Measurements from ENCODE around the gene PPAN.

PPAN gene, protein sequence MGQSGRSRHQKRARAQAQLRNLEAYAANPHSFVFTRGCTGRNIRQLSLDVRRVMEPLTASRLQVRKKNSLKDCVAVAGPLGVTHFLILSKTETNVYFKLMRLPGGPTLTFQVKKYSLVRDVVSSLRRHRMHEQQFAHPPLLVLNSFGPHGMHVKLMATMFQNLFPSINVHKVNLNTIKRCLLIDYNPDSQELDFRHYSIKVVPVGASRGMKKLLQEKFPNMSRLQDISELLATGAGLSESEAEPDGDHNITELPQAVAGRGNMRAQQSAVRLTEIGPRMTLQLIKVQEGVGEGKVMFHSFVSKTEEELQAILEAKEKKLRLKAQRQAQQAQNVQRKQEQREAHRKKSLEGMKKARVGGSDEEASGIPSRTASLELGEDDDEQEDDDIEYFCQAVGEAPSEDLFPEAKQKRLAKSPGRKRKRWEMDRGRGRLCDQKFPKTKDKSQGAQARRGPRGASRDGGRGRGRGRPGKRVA
- long read RNA-seq, donor 1, partial matches to known transcripts: 0 of 3 reads
- long read RNA-seq, donor 1, other reads (novel, unspliced or antisense): 0 of 3 reads
- long read RNA-seq, donor 2, transcript PPAN-201 (12 exons, 1,657 nt): major isoform, 5 of 7 reads
- long read RNA-seq, donor 2, partial matches to known transcripts: 0 of 7 reads
- long read RNA-seq, donor 2, other reads (novel, unspliced or antisense): 0 of 7 reads
- long read RNA-seq, donor 3, partial matches to known transcripts: 0 of 2 reads
- long read RNA-seq, donor 3, other reads (novel, unspliced or antisense): 0 of 2 reads
- long read RNA-seq, donor 4, partial matches to known transcripts: 0 of 4 reads
- long read RNA-seq, donor 4, other reads (novel, unspliced or antisense): 0 of 4 reads
- long read RNA-seq, donor 5, transcript PPAN-201 (12 exons, 1,657 nt): major isoform, 10 of 12 reads
- long read RNA-seq, donor 5, partial matches to known transcripts: 0 of 12 reads
- long read RNA-seq, donor 5, other reads (novel, unspliced or antisense): 0 of 12 reads
- long read RNA-seq, donor 6, transcript PPAN-201 (12 exons, 1,657 nt): major isoform, 5 of 7 reads
- long read RNA-seq, donor 6, partial matches to known transcripts: 0 of 7 reads
- long read RNA-seq, donor 6, other reads (novel, unspliced or antisense): 0 of 7 reads
- long read RNA-seq, donor 7: 0 reads
- long read RNA-seq, donor 8, transcript PPAN-201 (12 exons, 1,657 nt): major isoform, 7 of 8 reads
- long read RNA-seq, donor 8, partial matches to known transcripts: 0 of 8 reads
- long read RNA-seq, donor 8, other reads (novel, unspliced or antisense): 0 of 8 reads

DNA sequence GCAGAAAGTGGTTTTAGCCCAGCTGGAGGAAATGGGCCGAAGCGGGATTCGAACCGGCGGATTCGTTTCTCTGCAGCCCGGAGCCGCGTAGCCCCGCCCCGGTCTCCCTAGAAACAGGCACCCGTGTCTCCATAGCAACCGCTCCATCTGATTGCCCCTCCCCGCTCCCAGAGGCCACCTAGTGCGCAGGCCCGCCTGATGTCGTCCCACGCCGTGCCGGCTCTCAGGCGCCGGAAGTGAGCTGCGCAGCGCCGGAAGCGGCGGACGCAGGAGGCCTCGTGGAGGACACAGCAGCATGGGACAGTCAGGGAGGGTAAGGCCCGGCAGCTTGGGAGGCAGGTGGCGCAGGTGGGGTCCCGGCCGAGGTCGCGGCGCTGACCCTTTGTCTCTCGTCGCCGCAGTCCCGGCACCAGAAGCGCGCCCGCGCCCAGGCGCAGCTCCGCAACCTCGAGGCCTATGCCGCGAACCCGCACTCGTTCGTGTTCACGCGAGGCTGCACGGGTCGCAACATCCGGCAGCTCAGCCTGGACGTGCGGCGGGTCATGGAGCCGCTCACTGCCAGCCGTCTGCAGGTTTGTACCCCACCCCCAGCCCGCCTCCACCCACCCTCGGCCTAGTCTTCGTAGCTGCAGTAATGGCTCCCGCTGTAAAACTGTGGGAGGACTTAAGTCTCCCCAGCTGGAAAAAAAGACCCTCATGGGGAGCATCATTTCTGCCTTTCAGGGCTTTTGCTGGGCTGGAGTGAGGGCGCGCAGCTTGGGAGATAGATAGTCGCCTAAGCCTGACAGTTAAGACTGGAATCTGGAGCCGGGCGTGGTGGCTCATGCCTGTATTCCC is at the start of gene PPAN:
Gene PPAN (plus strand): TSS at position 263 of the 837 bp plus-strand sequence. CDS start 33 bp downstream, at position 296.
- peak; percentile 85 for DNase-seq

DNA sequence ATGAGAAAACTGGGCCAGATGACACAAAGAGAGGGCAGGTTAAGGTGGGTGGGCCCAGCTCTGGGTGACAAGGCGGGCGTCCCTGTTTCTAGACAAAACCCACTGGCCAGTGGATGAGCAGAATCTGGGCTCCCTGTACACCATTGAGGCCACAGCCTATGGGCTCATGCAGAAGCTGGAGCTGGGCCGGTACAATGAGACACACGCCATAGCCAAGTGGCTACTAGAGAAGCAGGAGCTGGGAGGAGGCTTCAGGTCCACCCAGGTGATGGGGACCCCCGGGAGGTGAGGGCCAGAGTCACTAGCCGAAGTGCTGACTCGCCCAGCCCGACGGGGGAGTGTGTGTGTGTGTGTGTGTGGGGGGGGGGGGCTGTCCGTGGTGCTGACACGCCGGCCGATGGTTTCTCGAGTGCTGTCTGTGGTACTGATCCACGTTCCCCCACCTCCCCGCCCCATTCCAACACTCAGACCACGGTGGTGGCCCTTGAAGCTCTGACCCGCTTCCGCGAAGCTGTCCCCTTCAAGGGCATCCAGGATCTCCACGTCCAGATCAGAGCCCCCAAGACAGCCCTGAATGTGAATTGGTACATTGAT is 44.3 kb upstream of the PPAN start:
- DNase-seq: no peak

DNA sequence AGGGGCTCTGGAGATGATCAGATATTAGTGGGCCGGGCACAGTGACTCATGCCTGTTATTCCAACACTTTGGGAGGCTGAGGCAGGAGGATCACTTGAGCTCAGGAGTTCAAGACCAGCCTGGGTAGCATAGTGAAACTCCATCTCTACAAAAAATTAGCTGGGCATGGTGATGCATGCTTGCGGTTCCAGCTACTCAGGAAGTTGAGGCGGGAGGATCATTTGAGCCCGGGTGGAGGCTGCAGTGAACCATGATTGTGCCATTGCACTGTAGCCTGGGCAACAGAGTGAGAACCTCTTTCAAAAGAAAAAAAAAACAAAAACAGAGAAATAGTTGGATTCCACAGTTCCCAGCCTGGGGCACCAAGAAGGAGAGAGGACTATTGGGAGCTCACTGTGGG is 38.0 kb upstream of the PPAN start:
- no peak for DNase-seq

DNA sequence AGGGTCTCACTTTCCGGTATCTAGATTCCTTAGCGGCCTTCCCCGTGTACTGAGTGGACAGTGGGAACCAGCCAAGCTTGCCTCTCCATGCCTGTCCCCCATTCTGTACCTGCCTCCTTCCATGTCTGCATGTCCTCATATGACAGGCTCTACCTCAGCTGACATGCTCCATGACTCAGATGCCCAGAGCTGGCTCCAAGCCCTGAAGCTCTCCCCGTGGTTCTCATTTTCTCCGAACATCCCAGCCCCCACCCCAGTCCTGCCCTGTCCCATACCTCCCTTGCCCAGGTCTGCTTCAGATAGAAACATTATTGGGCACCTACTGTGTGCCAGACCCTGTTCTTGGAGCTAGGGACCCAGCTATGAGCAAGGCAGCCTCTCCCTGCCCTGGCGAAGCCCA is 37.1 kb upstream of the PPAN start:
- DNase-seq: no peak

DNA sequence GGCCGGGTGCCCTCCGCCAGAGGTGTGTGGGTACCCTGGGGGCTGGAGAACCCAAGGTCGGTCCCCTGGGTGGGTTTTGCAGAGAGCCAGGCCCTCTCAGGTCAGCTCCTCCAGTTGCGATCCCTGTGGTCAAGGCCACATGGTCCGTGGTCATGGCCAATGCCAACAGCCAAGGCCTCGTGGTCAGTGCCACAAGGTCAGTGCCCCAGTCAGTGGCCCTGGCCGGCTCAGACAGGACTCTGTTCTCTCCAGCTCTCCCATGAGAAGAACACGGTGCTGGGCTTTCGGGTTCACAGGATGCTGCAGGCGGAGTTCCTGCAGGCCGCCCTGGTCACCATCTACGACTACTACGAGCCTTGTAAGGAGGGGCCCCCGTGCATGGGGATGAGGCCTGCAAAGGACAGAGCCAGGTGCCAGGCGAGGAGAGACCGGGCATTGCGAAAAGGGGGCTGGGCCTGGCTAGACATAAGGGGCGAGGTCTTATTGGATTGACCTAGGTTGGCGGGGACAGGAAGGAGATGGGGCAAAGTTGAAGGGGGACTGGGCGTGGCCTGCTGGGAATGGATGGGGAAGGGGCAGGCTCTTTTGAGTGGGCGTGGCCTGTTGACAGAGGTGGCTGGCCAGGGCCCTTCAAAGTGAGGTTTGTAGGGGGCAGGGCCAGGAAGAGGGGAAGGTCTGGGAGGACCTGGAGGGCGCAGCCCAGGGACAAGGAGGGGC is 35.3 kb upstream of the PPAN start:
- DNase-seq: no peak

DNA sequence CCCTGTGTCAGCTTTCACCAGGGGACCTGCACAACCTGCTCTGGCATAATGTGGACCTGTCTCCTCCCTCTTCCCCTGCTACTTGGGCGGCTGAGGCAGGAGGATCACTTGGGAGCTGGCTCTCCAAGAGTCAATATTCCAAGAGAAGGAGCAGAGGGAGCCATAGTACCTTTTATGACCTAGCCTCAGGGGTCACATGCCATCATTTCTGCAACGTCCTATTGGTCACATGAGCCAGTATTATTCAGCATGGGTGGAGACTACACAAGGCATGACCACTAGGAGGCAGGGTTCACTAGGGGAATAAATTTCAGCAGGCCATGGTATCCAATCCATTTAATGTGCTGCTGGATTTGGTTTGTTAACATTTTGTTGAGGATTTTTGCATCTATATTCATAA is 32.0 kb upstream of the PPAN start:
- no peak for DNase-seq

DNA sequence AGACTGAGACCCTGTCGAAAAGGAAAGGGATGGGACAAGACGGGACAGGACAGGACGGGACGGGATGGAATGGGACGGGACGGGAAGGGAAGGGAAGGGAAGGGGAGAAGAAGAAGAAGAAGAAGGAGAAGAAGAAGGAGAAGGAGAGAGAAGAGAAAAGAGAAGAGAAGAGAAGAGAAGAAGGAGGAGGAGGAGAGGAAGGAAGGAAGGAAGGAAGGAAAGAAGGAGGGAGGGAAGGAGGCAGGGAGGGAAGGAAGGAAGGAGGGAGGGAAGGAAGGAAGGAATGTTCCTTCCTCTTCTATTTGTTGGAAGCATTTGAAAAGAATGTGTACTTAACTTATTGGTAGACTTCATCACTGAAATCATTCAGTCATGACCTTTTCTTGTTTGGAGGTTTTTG is 29.6 kb upstream of the PPAN start:
- DNase-seq: no peak

DNA sequence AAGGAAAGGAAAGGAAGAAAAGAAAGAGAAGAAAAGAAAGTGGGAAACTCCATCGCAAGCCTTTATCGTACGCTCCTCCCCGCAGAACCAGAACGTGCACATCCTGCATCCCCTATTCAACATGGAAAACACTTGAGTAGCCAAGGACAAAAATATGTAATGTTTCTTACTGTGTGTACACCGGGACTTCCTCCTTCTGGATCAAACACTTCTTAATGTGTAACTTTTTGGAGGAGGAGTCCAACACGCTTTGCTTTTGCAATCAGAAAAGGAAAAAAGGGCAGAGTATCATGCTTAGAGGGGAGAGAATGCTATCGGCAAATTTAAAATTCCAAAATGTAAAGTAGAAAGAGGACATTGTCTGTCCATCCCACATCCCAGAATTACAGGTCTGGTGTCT is 27.8 kb upstream of the PPAN start:
- no peak for DNase-seq

DNA sequence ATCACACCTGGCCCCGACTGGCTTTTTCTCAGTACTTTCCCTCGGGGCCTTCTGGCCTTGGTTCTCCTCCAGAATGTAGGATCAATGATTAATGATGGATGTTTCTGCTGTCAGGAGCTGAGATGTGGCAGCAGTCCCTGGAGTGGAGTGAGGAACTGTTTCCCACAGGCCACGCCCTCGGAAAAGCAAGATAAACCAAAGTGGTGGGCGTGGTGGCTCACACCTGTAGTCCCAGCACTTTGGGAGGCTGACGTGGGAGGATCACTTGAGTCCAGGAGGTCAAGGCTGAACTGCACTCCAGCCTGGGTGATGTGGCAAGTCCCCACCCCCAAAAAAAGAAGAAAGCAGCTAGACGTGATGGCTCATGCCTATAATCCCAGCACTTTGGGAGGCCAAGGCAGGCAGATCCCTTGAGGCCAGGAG is 27.1 kb upstream of the PPAN start:
- no peak for DNase-seq

DNA sequence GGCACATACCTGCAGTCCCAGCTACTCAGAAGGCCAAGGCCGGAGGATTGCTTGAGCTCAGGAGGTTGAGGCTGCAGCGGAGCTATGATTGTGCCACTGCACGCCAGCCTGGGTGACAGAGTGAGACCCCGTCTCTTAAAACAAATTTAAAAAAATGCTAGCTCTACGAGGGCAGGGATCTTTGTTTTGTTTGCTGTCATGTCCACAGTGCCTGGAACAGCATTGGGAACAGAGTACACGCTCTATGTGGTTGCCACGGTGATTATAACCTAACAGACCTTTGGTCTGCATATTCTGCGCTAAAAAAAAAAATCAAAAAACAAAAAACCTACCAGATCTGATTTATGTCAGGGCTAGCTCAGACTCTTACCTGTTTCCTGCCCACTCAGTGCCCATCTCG is 22.3 kb upstream of the PPAN start:
- no peak for DNase-seq

DNA sequence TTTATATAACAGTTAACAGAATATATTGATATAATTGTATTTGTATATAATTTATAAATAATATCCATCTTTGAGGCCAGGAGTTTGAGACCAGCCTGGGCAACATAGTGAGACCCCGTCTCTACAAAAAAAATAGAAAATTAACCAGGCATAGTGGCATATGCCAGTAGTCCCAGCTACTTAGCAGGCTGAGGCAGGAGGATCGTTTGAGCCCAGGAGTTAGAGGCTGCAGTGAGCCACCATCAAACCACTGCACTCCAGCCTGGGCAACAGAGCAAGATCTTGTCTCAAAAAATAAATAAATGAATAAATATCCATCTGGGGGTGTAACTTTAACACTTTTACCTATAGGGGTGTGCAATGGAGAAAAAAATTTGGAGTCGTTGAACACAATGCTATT is 21.4 kb upstream of the PPAN start:
- DNase-seq: no peak

DNA sequence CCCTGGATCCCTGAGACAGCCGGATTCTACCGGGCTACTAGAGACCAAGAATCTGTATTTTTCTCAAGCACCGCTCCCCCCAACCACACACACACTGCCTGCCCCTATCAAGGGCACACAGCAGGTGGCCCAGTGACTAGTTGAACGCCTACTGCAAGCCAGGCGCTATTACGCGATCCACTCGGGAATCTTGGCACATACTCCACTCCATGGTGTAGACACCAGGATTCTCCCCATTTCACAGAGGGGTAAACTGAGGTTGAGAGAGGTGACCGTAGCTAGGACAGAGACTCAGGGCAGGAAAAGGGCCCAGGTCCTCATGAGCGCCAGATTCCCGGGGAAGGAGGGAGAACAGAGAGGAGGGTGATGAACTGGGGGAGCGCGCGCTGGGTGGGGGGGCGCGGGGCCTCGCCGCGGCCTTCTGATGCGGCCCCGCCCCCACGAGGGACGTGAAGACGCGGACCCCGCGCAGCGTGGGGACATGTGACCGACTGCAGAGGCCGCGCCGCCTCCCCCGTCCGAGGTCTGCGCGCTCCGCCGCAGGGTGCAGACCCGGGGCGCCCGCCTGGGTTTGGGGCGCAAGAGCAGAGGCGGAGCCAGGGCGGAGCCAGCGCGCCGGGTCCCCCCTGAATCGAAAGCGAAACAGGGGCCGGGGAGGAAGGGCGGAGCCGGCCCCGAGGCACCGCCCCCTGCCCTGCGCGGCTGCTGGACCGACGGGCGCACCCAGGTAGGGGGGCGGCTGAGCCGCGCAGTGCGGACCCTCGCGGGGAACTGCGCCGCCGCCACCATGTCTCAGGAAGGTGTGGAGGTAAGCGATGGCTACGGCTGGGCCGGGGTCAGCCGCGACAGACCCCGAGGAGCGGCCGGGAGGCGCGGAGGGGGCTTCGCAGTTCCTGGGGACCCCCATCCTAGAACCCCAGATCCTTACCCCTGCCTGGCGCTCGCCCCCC is 20.2 kb upstream of the PPAN start, which contains the start of gene SHFL:
Gene SHFL (plus strand): TSS at position 677 of the 950 bp plus-strand sequence. CDS start 111 bp downstream, at position 788.
- DNase-seq: peak; percentile 91

DNA sequence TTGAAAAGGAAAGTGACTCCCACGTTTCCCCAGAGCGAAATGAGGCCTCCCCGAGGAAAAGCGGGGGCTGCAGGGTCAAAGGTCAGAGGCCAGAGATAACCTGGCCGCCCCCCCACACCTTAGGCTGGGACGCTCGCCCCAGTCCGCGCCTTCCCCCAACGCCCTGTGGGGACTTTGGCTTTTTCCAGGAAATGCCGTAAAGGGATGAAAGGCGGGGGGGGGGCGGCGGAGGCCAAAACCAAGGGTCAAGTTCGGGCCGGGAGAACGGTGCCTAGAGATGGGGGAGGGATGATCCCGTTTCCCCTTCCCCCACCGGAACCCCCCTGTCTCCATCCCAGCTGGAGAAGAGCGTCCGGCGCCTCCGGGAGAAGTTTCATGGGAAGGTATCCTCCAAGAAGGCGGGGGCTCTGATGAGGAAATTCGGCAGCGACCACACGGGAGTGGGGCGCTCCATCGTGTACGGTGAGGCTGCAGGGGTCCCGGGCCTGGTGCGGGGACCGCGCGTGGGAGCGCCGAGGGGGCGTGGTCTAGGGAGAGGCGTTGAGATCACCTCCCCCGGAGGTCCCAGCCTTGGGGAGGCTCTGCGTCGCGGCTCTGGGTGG is 19.5 kb upstream of the PPAN start:
- peak; percentile 55 for DNase-seq

DNA sequence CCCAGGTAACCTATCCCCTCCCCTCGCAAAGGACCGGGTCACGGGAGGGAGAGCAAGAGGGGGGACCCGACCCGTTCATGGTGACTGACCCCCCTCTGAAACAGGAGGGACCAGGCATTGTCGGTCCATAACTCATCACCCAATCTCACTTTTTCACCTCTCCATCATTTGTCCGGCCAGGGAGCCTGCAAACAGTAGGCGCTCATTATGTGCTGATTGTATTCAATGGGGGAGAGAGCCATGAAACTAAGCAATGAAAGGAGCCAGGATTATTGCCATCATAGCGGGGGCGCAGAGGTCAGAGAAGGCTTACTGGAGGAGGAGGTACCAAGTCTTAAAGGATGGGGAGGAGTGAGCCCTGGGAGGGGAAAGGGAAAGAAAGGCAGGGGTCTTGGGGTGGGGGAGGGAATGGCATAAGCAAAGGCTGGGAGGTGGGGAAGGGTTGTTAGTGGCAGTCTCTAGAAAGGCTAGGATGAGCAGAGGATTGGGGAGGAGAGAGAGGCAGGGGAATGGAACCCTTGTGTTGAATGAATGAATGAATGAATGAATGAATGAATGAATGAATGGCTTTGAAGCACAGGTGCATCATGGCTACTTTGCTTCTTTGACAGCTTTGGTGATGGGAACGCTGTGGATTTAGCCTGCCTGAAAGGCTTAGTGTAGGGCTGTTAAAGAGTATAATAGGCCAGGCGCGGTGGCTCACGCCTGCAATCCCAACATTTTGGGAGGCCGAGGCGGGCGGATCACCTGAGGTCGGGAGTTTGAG is 18.7 kb upstream of the PPAN start:
- DNase-seq: no peak

DNA sequence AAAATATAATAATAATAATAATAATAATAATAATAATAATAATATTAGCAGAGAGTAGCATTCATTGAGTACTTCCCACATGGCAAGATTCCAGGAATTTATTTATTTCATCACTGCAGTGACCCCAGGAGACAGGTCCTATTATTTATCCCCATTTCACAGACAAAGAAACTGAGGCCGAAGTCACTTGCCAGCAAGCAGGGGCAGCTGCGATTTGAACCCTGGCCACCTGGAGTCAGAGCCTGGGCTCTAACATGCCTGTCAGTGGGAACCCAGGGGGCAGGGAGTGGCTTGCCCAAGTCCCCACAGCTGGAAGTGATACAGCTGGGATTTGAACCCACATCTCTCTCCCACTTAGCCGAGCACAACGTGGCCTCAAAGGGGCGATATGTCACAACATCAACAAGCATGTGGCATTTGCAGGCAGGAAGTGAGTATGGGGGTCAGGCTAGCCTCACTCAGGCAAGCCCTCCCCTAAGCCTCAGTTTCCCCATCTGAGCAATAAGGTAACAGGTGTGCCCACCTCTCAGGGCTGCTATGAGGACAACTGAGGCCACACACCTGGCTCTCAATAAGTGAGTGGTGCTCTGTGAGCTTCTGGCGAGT is 17.1 kb upstream of the PPAN start:
- DNase-seq: no peak

DNA sequence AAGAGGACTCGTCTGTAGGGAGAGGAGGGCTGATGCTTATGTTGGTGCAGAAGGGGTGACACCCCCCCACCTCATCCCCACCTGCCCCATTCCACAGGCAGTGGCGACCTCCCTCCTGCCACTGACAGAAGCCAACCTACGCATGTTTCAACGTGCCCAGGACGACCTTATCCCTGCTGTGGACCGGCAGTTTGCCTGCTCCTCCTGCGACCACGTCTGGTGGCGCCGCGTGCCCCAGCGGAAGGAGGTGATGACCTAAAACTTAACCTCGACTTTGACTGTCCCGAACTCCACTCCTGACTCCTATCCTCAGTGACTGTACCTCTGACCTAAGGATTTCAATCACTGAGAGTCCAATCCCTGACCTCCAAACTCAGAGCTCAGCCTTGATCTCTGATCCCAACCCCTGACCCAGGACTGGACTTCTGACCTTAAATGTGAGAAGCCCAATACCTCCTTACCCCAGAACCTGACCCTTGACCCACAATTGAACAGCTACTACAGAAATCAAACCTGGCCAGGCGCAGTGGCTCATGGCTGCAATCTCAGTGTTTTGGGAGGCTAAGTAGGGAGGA is 16.3 kb upstream of the PPAN start:
- DNase-seq: no peak

DNA sequence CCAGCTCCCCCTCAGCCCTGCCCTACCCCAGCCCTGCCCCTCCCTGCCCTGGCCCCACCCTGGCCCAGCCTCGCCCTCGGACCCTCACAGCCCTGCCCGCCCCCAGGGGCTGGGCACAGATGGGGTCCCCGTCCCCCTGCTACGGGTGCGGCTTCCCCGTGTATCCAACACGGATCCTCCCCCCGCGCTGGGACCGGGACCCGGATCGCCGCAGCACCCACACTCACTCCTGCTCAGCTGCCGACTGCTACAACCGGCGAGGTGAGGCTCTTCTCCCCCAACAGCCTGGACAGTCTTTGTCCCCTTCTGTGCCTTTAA is 14.8 kb upstream of the PPAN start:
- no peak for DNase-seq

All from right kidney (tissue), 9 donors.